Measurements from ENCODE around the gene BCL2A1.

- no peak for TF ChIP-seq CTCF (IDR thresholded peaks at IDR 0.05; ENCODE audit: low read depth, low read length)
- TF ChIP-seq MAX (IDR thresholded peaks at IDR 0.05; ENCODE audit: low read depth, low read length), result no peak
- no peak for TF ChIP-seq POLR2A (IDR thresholded peaks at IDR 0.05; ENCODE audit: extremely low read depth, insufficient read length)
These were observed 49.7 kb upstream of the BCL2A1 start for GRCh38 chr15:80020731-80021130.

All from NB4 (cell line).